Naive thymus-derived CD8-positive, alpha-beta T cell (primary cell): ENCODE data around the gene TNFSF10. TPM values are rescaled to one million over a fixed set of nuclear protein-coding genes. Genes with fewer than 3 reads are reported as not detected.

Experiments used
- ATAC-seq, 2 donors: fragments of 150-1000 bp; cut with Tn5 transposase in 1 of 2; sonication (Bioruptor Pico), chemical (Tn5 transposase) in 1 of 2; 1 replicate in 1 of 2; 2 replicates in 1 of 2; pipeline ENCODE4 v1.10.0; 2021; ENCODE audit warnings: mild to moderate bottlenecking in 2 of 2, moderate library complexity in 2 of 2
- POLR2A ChIA-PET: fragments of 350-600 bp; sonication (Branson Sonifier 250); formaldehyde crosslinking; loops from one replicate; lab custom pipeline; 2021; ENCODE audit warnings: antibody characterized with exemption; lab: Charles Lee
- DNase-seq, 10 donors: peaks; one replicate each; pipeline versions ENCODE4 v3.0.0 to v3.0.0-alpha.2; 2020 to 2022
- H3K27ac Mint-ChIP-seq, 10 donors: one replicate each; pipeline ENCODE4 v1.8.0; 2020 to 2022; ENCODE audit warnings: mild to moderate bottlenecking in 10 of 10, mixed read lengths in 10 of 10, moderate library complexity in 4 of 10, inconsistent platforms in 1 of 10
- H3K27me3 Mint-ChIP-seq, 5 donors: one replicate each; pipeline ENCODE4 v1.8.0; 2021 to 2022; ENCODE audit warnings: mixed read lengths in 5 of 5
- H3K36me3 Mint-ChIP-seq, 3 donors: one replicate each; pipeline ENCODE4 v1.8.0; 2020 to 2022; ENCODE audit warnings: mixed read lengths in 3 of 3, mild to moderate bottlenecking in 2 of 3, inconsistent platforms in 1 of 3
- H3K4me1 Mint-ChIP-seq, 4 donors: one replicate each; pipeline ENCODE4 v1.8.0; 2021 to 2022; ENCODE audit warnings: mixed read lengths in 4 of 4
- H3K4me3 Mint-ChIP-seq, 10 donors: one replicate each; pipeline ENCODE4 v1.8.0; 2020 to 2022; ENCODE audit warnings: mild to moderate bottlenecking in 10 of 10, mixed read lengths in 10 of 10, moderate library complexity in 6 of 10, inconsistent platforms in 1 of 10
- H3K9me3 Mint-ChIP-seq, 9 donors: one replicate each; pipeline ENCODE4 v1.8.0; 2020 to 2022; ENCODE audit warnings: mixed read lengths in 9 of 9, mild to moderate bottlenecking in 3 of 9, inconsistent platforms in 1 of 9, moderate library complexity in 1 of 9
- polyA plus RNA-seq, 3 donors: library from polyadenylated mRNA; unstranded; fragments of 300-500 nt; fragmentation: Illumina TruSeq; gene quantifications; one replicate each; pipeline ENCODE4 v1.2.3, GENCODE V29; 2021
- total RNA-seq, 8 experiments: library from RNA in 2 of 8; stranded (reverse) in 2 of 8; gene quantifications; one replicate each; pipeline ENCODE4 v1.2.3 and lab custom pipeline; 2021 to 2026

Gene TNFSF10
- total and polyA plus RNA-seq, 5 experiments from 2014 or later, result 9.3 to 16.1 (median 11.8) TPM

DNA sequence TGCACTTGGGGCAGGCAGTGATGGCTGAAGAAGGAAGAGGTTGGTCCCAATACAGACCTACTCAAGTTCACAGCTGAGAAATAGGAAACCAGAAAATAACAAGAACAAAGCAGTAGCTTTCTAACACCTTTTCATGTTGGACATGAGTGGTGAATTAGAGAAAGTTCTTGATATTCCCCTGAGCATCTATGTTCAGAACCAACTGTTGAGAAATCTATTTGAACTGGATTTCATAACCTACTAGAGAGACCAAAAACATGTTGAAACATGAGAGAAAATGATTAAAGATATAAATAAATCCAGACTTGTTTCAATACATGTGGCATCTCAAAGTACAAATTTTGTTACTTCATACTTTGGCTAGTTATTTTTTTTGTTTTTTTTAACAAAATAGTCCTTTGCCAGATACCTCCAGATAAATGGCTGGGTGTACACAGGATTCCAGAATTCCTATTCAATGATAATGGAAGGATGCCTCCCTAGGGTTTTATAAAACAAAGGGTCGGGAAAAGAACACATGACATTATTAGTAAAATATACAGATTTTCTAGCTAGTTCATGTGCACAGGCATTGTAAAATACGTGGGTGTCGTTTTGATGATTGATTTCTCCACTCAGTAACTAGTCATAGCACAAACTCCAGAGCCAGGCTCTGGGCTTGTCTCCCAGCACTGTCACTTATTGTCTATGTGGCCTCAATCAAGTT lies 34.4 kb upstream of the TNFSF10 start:
- Mint-ChIP-seq H3K4me1 (peaks cover 0 to 18% (median 2%) of the 10 kb centered on the region in 4 donors), H3K27ac (peak overlapping the region in 1 of 10 donors; percentile 62), H3K9me3 (no peaks in the 10 kb centered on the region), H3K4me3 (no peak overlapping the region), H3K36me3 (no peaks in the 10 kb centered on the region), H3K27me3 (no peaks in the 10 kb centered on the region)
- POLR2A ChIA-PET, result interaction anchor here (0.6 kb wide), 1 partner anchor 32 kb away, joined by 3 read pairs; no protein-coding TSS in a partner anchor
- ATAC-seq, result no peak
- DNase-seq, result no peak

DNA sequence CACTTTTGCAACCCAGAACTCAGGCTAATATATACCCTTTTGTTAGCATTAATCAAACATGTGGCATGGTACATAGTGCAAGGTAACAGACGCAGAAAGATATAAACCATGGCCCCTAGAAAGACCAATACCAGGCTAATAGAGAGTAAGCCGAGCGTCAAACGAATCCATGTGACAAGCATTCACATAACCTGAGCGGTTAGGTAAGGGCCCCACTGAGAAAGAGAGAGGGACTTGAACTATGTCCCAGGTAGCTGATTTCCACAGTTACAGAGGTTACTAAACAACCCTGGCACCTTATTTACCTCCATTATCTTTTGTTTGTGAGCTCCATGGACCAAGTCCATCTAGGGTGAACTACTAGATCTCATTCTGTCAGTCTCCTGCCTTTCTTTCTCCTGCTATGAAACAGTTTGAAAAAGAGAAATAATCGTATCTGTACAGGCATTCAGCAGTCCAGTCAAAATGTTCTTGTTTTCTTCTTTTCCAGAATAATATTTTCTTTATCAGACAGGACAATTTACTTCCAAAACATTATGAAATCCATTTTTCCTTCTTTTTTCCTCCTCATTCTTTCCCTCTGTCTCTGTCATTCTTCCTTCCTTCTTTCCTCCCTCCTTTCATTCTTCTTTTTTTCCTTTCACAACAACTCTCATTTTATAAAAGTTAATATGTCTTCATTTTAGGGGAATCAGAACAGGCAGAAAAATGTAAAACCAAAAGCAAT lies 30.5 kb upstream of the TNFSF10 start:
- Mint-ChIP-seq H3K4me1 (peaks cover 0 to 15% (median 7%) of the 10 kb centered on the region in 4 donors), H3K27me3 (no peaks in the 10 kb centered on the region), H3K27ac (no peak overlapping the region), H3K9me3 (no peaks in the 10 kb centered on the region), H3K4me3 (no peak overlapping the region), H3K36me3 (no peaks in the 10 kb centered on the region)
- POLR2A ChIA-PET, result no interaction called here
- DNase-seq, result no peak
- ATAC-seq, result no peak

DNA sequence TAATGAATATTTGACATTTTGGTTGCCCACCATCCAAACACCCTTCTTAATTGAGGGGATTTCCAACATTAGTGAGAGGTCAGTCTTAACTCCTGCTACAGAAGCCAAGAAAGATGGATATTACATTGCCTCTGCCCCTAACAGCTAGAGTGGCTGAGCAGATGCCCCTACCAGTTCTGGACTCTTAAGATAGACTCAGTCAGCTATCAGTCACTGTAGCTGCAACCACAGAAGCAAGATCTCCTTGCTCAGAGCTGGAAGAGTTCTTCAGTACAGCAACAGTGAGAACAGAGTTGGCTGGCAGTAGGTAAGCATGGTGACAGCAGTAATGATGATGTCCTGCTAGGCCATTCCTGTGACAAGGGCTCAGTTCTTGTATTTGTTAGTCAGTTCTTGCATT lies 29.4 kb upstream of the TNFSF10 start:
- Mint-ChIP-seq H3K4me1 (peaks cover 0 to 22% (median 7%) of the 10 kb centered on the region in 4 donors), H3K27ac (no peak overlapping the region), H3K36me3 (no peaks in the 10 kb centered on the region), H3K27me3 (no peaks in the 10 kb centered on the region), H3K9me3 (no peaks in the 10 kb centered on the region), H3K4me3 (no peak overlapping the region)
- DNase-seq, result no peak
- POLR2A ChIA-PET, result no interaction called here
- ATAC-seq, result no peak

DNA sequence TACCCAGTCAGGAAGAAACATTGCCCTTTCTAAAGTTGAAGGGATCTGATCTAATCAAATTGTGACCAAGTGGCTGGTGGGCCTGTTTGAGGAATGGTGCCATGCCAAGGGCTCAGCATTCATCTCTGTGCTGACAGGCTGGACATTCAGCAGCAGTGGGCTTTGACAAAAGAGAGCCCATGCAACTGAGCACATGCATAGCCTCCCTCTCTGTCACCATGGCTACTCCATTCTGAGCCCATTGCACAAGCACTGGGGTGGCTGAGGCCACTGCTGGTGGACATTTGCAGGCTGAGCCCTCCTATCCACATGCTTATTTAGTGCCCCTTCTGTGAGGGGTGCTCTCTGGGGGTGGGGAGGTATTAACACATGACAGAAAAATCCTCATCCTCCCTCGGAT lies 28.6 kb upstream of the TNFSF10 start:
- Mint-ChIP-seq H3K4me1 (peaks cover 0 to 24% (median 7%) of the 10 kb centered on the region in 4 donors), H3K36me3 (no peaks in the 10 kb centered on the region), H3K4me3 (no peak overlapping the region), H3K27ac (no peak overlapping the region), H3K9me3 (no peaks in the 10 kb centered on the region), H3K27me3 (no peaks in the 10 kb centered on the region)
- ATAC-seq (no peak), DNase-seq (no peak)
- POLR2A ChIA-PET, result no interaction called here

DNA sequence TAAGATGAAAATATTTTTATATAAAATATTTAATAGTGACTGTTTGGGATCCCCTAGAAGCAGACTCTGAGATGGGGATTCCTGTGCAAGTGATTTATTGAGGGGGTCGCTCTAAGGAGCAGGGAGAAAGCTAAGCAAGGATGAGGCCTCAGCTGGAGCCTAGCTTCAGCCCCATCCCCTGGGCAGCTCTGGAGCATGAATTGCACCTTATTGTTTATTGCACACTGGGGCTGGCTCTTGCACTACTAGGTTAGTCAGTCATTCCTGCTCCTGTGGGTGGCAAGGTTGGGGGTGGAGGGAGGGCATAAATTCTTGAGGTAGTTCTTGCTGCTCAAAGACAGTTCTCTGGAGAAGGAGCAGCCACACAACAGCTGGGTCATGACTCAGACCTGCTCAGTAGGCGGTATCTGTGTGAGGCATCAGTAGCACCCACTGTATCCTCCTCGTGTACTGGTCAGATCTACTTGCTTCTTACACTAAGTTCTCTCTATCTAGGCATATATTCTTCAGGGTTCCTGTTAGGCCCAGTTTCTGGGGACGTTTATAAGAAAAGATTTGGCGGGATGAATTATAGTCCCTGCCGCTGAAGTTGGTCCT lies 27.2 kb upstream of the TNFSF10 start:
- POLR2A ChIA-PET, result no interaction called here
- H3K36me3 Mint-ChIP-seq, result no peaks in the 10 kb centered on the region
- H3K27ac Mint-ChIP-seq, result peak overlapping the region in 3 of 10 donors; percentile 17 to 27 (median 20)
- no peaks in the 10 kb centered on the region for H3K27me3 Mint-ChIP-seq
- no peaks in the 10 kb centered on the region for H3K9me3 Mint-ChIP-seq
- no peak for DNase-seq
- H3K4me3 Mint-ChIP-seq, result no peak overlapping the region
- ATAC-seq, result no peak
- peaks cover 5 to 36% (median 12%) of the 10 kb centered on the region in 4 donors for H3K4me1 Mint-ChIP-seq

DNA sequence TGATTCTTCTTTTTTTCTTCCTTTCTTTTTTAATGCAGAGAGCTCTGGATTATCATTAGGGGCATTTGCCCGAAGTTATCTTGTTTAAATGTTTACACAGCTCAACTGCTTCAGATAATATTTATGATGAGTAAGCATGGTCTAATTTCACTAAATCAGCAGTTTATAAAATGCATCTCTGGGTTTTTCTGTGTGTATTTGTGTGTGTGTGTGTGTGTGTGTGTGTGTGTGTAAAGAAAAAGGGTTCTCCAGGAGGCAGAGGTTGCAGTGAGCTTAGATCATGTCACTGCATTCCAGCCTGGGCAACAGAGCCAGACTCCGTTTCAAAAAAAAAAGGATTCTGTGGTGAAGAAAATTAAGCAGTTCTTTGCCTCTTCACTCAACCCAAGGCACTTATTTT lies 25.9 kb upstream of the TNFSF10 start:
- POLR2A ChIA-PET, result no interaction called here
- H3K27me3 Mint-ChIP-seq, result no peaks in the 10 kb centered on the region
- DNase-seq (no peak), ATAC-seq (no peak)
- no peak overlapping the region for H3K27ac Mint-ChIP-seq
- H3K9me3 Mint-ChIP-seq, result no peaks in the 10 kb centered on the region
- no peak overlapping the region for H3K4me3 Mint-ChIP-seq
- H3K36me3 Mint-ChIP-seq, result no peaks in the 10 kb centered on the region
- H3K4me1 Mint-ChIP-seq, result peaks cover 5 to 39% (median 12%) of the 10 kb centered on the region in 4 donors

DNA sequence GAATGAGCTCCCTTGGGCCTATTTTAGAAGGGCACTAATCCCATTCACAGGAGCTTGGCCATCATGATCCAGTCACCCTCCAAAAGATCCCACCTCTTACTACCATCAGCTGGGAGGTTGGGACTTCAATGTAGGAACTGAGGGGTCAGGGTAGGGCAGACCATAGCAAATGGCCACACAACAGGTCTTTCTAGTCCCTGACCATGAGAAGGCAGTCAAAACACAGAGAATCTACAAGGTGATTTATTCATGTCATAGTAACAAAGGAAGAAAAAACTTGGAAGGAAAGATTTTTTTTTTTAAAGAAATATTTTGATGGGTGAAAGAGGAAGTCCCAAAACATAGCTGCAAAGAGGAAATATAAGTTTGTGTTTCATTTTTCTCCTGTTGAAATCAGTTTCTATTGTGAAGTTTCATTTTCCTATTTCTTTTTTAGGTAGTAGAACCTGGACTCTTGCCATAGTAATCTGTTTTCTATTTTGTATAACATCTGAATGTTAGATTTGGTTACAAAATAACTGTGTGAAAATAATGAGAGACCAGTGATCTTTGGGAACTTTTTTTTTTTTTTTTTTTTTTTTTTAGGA lies 23.5 kb upstream of the TNFSF10 start:
- peak overlapping the region in 2 of 10 donors; percentile 26 to 32 for H3K4me3 Mint-ChIP-seq
- H3K27me3 Mint-ChIP-seq, result no peaks in the 10 kb centered on the region
- DNase-seq (no peak), ATAC-seq (no peak)
- peaks cover 5 to 42% (median 12%) of the 10 kb centered on the region in 4 donors for H3K4me1 Mint-ChIP-seq
- peak overlapping the region in 6 of 10 donors; percentile 39 to 83 (median 61) for H3K27ac Mint-ChIP-seq
- POLR2A ChIA-PET, result no interaction called here
- no peaks in the 10 kb centered on the region for H3K9me3 Mint-ChIP-seq
- H3K36me3 Mint-ChIP-seq, result no peaks in the 10 kb centered on the region

DNA sequence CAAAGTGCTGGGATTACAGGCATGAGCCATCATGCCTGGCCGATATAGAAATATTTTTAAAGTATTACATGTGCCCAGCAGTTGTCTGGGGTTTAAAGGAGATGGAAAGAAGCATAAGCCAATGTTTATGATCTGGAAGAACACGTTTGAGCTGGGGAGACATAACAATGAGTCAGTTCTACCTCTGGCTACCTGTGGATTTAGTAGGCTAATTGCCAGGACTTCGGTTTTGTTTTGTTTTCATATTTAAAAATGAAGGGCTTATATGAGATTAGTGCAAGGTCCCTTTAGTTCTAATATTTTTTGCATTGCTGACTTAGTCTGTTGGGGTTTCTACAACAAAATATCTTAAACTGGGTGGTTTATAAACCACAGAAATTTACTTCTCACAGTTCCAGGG lies 22.9 kb upstream of the TNFSF10 start:
- DNase-seq (no peak), ATAC-seq (no peak)
- POLR2A ChIA-PET, result no interaction called here
- Mint-ChIP-seq H3K27me3 (no peaks in the 10 kb centered on the region), H3K9me3 (no peaks in the 10 kb centered on the region), H3K4me3 (peak overlapping the region in 1 of 10 donors; percentile 26), H3K36me3 (no peaks in the 10 kb centered on the region), H3K4me1 (peaks cover 5 to 41% (median 9%) of the 10 kb centered on the region in 4 donors), H3K27ac (peak overlapping the region in 2 of 10 donors; percentile 57 to 65)

DNA sequence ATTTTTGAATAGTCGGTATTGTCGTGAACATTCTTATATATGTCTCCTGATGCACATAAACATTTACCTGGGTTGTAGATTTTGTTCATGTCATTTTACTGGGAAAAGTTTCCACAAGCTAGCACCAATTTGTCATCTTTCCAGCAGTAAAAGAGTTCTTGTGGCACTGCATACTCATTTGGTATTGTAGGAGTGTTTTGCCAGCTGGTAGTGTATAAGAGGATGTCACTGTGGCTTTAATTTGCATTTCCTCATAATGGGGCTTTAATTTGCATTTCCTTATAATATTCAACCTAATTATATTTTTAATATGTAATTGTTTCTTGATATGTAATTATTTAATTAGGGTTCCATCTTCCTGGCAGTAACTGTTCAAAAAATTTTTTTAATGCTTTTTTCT lies 21.2 kb upstream of the TNFSF10 start:
- POLR2A ChIA-PET, result no interaction called here
- H3K9me3 Mint-ChIP-seq, result no peaks in the 10 kb centered on the region
- H3K27ac Mint-ChIP-seq, result no peak overlapping the region
- no peak overlapping the region for H3K4me3 Mint-ChIP-seq
- no peaks in the 10 kb centered on the region for H3K27me3 Mint-ChIP-seq
- no peaks in the 10 kb centered on the region for H3K36me3 Mint-ChIP-seq
- DNase-seq (no peak), ATAC-seq (no peak)
- H3K4me1 Mint-ChIP-seq, result peaks cover 3 to 34% (median 6%) of the 10 kb centered on the region in 4 donors

DNA sequence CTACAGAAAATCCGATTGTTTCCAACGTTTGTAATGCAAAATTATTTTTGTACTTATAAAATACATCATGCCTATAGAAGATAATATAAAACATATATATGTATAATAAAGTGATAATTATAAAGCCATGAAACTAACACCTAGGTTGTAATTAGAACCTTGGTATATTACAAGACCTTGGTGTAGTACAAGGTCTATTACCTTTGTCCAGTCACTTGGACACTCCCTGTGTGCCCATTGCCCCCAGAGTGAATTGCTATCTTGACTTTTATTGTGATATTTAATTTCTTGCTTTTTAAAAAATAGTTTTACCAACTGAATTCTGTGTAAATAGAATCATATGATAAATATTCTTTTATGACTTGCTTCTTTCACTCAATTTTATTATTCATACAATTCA lies 20.7 kb upstream of the TNFSF10 start:
- no peak overlapping the region for H3K27ac Mint-ChIP-seq
- POLR2A ChIA-PET, result no interaction called here
- no peaks in the 10 kb centered on the region for H3K9me3 Mint-ChIP-seq

DNA sequence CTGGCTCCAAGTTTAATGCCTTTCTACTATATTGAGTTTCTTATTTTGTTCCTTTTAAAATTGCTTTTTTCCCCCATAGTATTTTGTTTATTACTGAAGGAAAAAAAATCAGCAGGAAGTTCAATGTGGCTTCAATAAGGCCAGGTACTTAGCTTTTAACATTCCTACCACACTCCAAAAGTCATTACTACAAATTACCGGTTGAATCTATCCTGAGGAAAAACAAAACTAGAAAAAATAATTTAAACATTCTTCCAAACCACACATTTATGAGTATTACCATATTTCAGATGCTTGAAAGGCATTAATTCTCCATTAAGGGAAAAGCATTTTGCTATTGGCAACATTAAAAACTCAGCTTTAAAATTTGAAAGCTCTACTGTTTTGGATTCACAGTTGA lies 20.2 kb upstream of the TNFSF10 start:
- POLR2A ChIA-PET, result no interaction called here
- no peak overlapping the region for H3K4me3 Mint-ChIP-seq
- H3K27ac Mint-ChIP-seq, result no peak overlapping the region
- H3K36me3 Mint-ChIP-seq, result no peaks in the 10 kb centered on the region
- peaks cover 3 to 36% (median 7%) of the 10 kb centered on the region in 4 donors for H3K4me1 Mint-ChIP-seq
- H3K27me3 Mint-ChIP-seq, result no peaks in the 10 kb centered on the region
- ATAC-seq (no peak), DNase-seq (no peak)
- no peaks in the 10 kb centered on the region for H3K9me3 Mint-ChIP-seq

More for the DNA sequence above, 20.7 kb upstream of the TNFSF10 start:
- no peak for ATAC-seq
- H3K36me3 Mint-ChIP-seq, result no peaks in the 10 kb centered on the region
- H3K4me1 Mint-ChIP-seq, result peaks cover 3 to 35% (median 6%) of the 10 kb centered on the region in 4 donors
- H3K4me3 Mint-ChIP-seq, result no peak overlapping the region
- no peaks in the 10 kb centered on the region for H3K27me3 Mint-ChIP-seq
- DNase-seq, result no peak

DNA sequence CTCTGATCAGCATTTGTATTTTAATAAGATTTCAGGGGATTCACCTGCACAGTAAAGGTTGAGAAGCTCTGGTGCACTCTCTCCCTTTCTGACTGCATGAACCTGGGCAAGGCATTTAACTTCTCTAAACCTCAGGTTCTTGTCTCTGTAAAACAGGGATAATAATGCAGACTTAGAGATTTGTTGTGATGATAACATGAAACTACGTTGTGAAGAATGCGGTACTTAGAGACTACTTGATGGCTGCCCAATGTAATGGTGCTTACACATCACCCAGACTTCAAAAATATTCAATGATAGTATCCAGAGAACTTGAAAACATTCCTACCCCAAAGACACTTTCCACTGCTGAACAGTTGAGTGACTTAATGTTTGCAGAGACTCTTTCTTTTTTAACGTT lies 19.8 kb upstream of the TNFSF10 start:
- no peak for ATAC-seq
- Mint-ChIP-seq H3K9me3 (no peaks in the 10 kb centered on the region), H3K4me3 (no peak overlapping the region), H3K27ac (no peak overlapping the region), H3K4me1 (peaks cover 3 to 37% (median 10%) of the 10 kb centered on the region in 4 donors), H3K27me3 (no peaks in the 10 kb centered on the region), H3K36me3 (no peaks in the 10 kb centered on the region)
- DNase-seq, result no peak
- POLR2A ChIA-PET, result no interaction called here
